ENCODE measurements around the gene CPXM2. TPM values are rescaled to one million over a fixed set of nuclear protein-coding genes. Genes with fewer than 3 reads are reported as not detected.

Gene CPXM2
- total RNA-seq, 2 donors from 2014 or later = not detected

GRCh38 chr10:123781956-123782500 lies 109.6 kb downstream of the CPXM2 start:
- H3K9me3 Mint-ChIP-seq = no peaks in the 10 kb centered on the region
- no peaks in the 10 kb centered on the region for H3K36me3 Mint-ChIP-seq
- no peak overlapping the region for H3K27ac Mint-ChIP-seq
- ATAC-seq (no peak), DNase-seq (ENCODE audit: low spot score in 2 of 2) (no peak)

- DNase-seq (ENCODE audit: low spot score in 2 of 2) = no peak
- H3K27ac Mint-ChIP-seq = no peak overlapping the region
- no peaks in the 10 kb centered on the region for H3K9me3 Mint-ChIP-seq
- no peaks in the 10 kb centered on the region for H3K36me3 Mint-ChIP-seq
- ATAC-seq = no peak
Observed at GRCh38 chr10:123781324-123781900, 110.2 kb downstream of the CPXM2 start.

- H3K36me3 Mint-ChIP-seq = no peaks in the 10 kb centered on the region
- no peak overlapping the region for H3K27ac Mint-ChIP-seq
- no peak for ATAC-seq
- DNase-seq (ENCODE audit: low spot score in 2 of 2) = no peak
- H3K9me3 Mint-ChIP-seq = no peaks in the 10 kb centered on the region
Observed at GRCh38 chr10:123778719-123779517, 112.7 kb downstream of the CPXM2 start.

- ATAC-seq = no peak
- no peak for DNase-seq (ENCODE audit: low spot score in 2 of 2)
- Mint-ChIP-seq H3K36me3 (peaks cover 7% of the 10 kb centered on the region in 2 donors), H3K27ac (no peak overlapping the region), H3K9me3 (peaks cover 6 to 8% of the 10 kb centered on the region in 2 donors)
Observed at GRCh38 chr10:123777881-123778280, 113.7 kb downstream of the CPXM2 start.

- Mint-ChIP-seq H3K9me3 (peaks cover 6 to 16% of the 10 kb centered on the region in 2 donors), H3K27ac (no peak overlapping the region), H3K36me3 (peaks cover 7 to 22% of the 10 kb centered on the region in 2 donors)
- DNase-seq (ENCODE audit: low spot score in 2 of 2) (no peak), ATAC-seq (no peak)
Observed at GRCh38 chr10:123774132-123774742, 117.4 kb downstream of the CPXM2 start.

- Mint-ChIP-seq H3K9me3 (peaks cover 6 to 16% of the 10 kb centered on the region in 2 donors), H3K27ac (peak overlapping the region; percentile 90 to 97), H3K36me3 (peaks cover 7 to 22% of the 10 kb centered on the region in 2 donors)
- ATAC-seq (peak; percentile 38 to 39), DNase-seq (ENCODE audit: low spot score in 2 of 2) (peak in 1 of 2 donors; percentile 23)
Observed at GRCh38 chr10:123772645-123773508, 118.7 kb downstream of the CPXM2 start.

GRCh38 chr10:123771877-123772644 lies 119.5 kb downstream of the CPXM2 start:
- peak; percentile 40 to 79 for ATAC-seq
- H3K9me3 Mint-ChIP-seq = peaks cover 6 to 16% of the 10 kb centered on the region in 2 donors
- H3K36me3 Mint-ChIP-seq = peaks cover 7 to 22% of the 10 kb centered on the region in 2 donors
- peak overlapping the region in 1 of 2 donors; percentile 90 for H3K27ac Mint-ChIP-seq
- DNase-seq (ENCODE audit: low spot score in 2 of 2) = no peak

- Mint-ChIP-seq H3K36me3 (peaks cover 7 to 22% of the 10 kb centered on the region in 2 donors), H3K9me3 (peaks cover 6 to 16% of the 10 kb centered on the region in 2 donors), H3K27ac (no peak overlapping the region)
- ATAC-seq = no peak
- no peak for DNase-seq (ENCODE audit: low spot score in 2 of 2)
Observed at GRCh38 chr10:123769647-123770046, 122.0 kb downstream of the CPXM2 start.

GRCh38 chr10:123766761-123767160 lies 124.8 kb downstream of the CPXM2 start:
- Mint-ChIP-seq H3K9me3 (no peaks in the 10 kb centered on the region), H3K36me3 (peaks cover 0 to 6% of the 10 kb centered on the region in 2 donors), H3K27ac (no peak overlapping the region)
- DNase-seq (ENCODE audit: low spot score in 2 of 2) (no peak), ATAC-seq (no peak)

- no peak for ATAC-seq
- Mint-ChIP-seq H3K27ac (no peak overlapping the region), H3K9me3 (no peaks in the 10 kb centered on the region), H3K36me3 (peaks cover 0 to 3% of the 10 kb centered on the region in 2 donors)
- no peak for DNase-seq (ENCODE audit: low spot score in 2 of 2)
Observed at GRCh38 chr10:123766012-123766411, 125.6 kb downstream of the CPXM2 start.

- no peaks in the 10 kb centered on the region for H3K9me3 Mint-ChIP-seq
- no peak for ATAC-seq
- H3K36me3 Mint-ChIP-seq = no peaks in the 10 kb centered on the region
Observed at GRCh38 chr10:123761666-123762230, 129.9 kb downstream of the CPXM2 start.

GRCh38 chr10:123761038-123761428 lies 130.6 kb downstream of the CPXM2 start:
- Mint-ChIP-seq H3K27ac (no peak overlapping the region), H3K9me3 (no peaks in the 10 kb centered on the region), H3K36me3 (no peaks in the 10 kb centered on the region)
- DNase-seq (ENCODE audit: low spot score in 2 of 2) (no peak), ATAC-seq (no peak)

More at GRCh38 chr10:123761666-123762230, 129.9 kb downstream of the CPXM2 start:
- no peak for DNase-seq (ENCODE audit: low spot score in 2 of 2)
- H3K27ac Mint-ChIP-seq = no peak overlapping the region

- no peak for ATAC-seq
- no peaks in the 10 kb centered on the region for H3K36me3 Mint-ChIP-seq
- no peaks in the 10 kb centered on the region for H3K9me3 Mint-ChIP-seq
- no peak for DNase-seq (ENCODE audit: low spot score in 2 of 2)
- no peak overlapping the region for H3K27ac Mint-ChIP-seq
Observed at GRCh38 chr10:123760356-123761037, 131.1 kb downstream of the CPXM2 start.

- Mint-ChIP-seq H3K27ac (no peak overlapping the region), H3K9me3 (no peaks in the 10 kb centered on the region), H3K36me3 (no peaks in the 10 kb centered on the region)
- ATAC-seq = no peak
- no peak for DNase-seq (ENCODE audit: low spot score in 2 of 2)
Observed at GRCh38 chr10:123759501-123760031, 132.0 kb downstream of the CPXM2 start.

GRCh38 chr10:123759041-123759440 lies 132.6 kb downstream of the CPXM2 start:
- Mint-ChIP-seq H3K27ac (no peak overlapping the region), H3K9me3 (no peaks in the 10 kb centered on the region), H3K36me3 (no peaks in the 10 kb centered on the region)
- DNase-seq (ENCODE audit: low spot score in 2 of 2) (no peak), ATAC-seq (no peak)

Data from activated naive CD4-positive, alpha-beta T cell treated with anti-CD3 and anti-CD28 coated beads, Interleukin-2, amount 50 U/mL, for 72 hours (primary cell).